GM13976 (cell line): ENCODE results near the gene DNAJB1.

Experiments
- DNase-seq: peaks from one replicate; pipeline ENCODE4 v3.0.0; 2012; ENCODE audit warnings: low spot score
- in situ Hi-C: fragments of 300-500 bp; cut with MboI; formaldehyde crosslinking; loops from one replicate; pipeline ENCODE4 v1.12.0; 2022; ENCODE audit warnings: low sequenced_read_pairs, mixed read lengths, inconsistent platforms; ENCODE audit not compliant: unreplicated experiment
- TF ChIP-seq, protein P1 (sequence below): IDR thresholded peaks from 2 replicates; pipeline ENCODE4 v1.5.1; 2012; ENCODE audit warnings: borderline replicate concordance, mild to moderate bottlenecking; ENCODE audit not compliant: insufficient read depth; ENCODE audit errors: extremely low read depth, missing control alignments, control extremely low read depth

The DNAJB1 gene

DNA sequence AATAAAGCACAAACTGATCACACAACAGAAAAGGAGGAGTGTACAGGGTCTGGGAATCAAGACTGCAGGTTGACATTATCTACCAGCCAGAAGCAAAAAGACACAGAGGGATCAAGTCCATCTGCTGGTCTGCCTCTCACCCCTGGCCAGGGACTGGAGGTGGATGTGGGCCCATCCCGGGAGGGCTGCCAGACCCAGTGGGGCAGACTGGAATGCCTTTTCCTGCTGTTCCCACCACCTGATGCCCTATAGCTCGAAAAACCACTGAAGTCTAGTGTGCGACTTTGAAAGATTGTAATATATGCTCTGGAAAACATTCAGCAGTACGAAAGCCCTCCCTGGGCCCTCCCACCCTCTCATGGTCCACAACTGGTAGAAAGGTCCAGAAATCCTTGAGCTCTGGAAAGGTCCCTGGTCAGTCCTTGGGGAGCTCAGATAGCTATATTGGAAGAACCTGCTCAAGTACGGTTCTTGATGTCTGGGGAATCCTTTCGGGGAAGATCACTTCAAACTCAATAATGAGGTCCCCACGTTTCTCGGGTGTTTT is 2.6 kb downstream of the DNAJB1 start:
- DNase-seq = no peak
- TF ChIP-seq, protein P1, sequence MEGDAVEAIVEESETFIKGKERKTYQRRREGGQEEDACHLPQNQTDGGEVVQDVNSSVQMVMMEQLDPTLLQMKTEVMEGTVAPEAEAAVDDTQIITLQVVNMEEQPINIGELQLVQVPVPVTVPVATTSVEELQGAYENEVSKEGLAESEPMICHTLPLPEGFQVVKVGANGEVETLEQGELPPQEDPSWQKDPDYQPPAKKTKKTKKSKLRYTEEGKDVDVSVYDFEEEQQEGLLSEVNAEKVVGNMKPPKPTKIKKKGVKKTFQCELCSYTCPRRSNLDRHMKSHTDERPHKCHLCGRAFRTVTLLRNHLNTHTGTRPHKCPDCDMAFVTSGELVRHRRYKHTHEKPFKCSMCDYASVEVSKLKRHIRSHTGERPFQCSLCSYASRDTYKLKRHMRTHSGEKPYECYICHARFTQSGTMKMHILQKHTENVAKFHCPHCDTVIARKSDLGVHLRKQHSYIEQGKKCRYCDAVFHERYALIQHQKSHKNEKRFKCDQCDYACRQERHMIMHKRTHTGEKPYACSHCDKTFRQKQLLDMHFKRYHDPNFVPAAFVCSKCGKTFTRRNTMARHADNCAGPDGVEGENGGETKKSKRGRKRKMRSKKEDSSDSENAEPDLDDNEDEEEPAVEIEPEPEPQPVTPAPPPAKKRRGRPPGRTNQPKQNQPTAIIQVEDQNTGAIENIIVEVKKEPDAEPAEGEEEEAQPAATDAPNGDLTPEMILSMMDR = no peak
- in situ Hi-C loops = no loop called here

DNA sequence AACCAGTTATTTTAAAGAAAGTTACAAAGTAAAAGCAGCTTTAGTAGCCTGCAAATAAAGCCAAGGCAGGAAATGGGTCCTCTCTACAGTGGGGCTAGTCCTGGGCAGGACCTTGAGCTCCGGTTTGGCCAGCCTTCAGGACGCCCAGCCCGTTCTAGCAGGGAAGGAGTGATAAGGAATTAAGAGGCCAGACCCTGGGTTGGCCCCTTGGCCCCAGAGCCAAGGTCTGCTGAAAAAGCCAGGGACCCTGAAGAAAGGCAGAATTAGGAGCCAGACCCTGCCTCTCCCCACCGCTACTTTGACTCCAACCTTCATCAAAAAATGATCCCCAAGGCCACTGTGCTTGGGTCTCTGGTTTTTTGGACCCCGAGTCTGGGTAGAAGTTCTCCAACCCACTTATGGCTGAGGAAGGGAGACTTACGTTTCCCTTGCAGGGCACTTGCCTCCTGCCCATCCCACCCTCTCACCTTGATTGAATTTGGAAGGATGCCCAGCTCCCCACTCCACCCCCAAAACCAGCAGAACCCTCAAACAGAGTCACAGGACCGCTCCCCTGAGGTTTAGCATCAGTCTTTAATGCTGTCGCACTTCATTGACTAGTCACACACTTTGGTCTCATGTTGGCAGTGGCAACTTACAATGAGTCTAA is 3.9 kb downstream of the DNAJB1 start:
- in situ Hi-C loops = no loop called here
- DNase-seq = no peak
- TF ChIP-seq, protein P1 = no peak

DNA sequence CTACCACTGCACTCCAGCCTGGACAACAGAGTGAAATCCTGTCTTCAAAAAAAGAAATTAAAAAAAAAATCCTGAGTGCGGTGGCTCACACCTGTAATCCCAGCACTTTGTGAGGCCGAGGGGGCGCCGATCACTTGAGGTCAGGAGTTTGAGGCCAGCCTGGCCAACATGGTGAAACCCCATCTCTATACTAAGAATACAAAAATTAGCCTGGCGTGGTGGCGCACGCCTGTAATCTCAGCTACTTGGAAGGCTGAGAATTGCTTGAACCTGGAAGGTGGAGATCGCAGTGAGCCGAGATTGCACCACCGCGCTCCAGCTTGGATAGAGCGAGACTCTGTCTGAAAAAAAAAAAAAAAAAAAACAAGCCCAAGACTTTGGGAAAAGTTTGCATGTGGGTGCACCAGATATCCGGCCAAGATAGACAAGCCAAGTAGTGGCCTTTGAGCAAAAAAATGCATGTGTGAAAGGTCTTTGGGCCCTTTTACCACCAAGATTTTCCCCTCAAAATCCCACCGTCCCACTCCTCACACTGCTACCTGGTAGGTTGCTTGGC is 5.7 kb downstream of the DNAJB1 start:
- DNase-seq = no peak
- TF ChIP-seq, protein P1 = no peak
- in situ Hi-C loops = no loop called here

DNA sequence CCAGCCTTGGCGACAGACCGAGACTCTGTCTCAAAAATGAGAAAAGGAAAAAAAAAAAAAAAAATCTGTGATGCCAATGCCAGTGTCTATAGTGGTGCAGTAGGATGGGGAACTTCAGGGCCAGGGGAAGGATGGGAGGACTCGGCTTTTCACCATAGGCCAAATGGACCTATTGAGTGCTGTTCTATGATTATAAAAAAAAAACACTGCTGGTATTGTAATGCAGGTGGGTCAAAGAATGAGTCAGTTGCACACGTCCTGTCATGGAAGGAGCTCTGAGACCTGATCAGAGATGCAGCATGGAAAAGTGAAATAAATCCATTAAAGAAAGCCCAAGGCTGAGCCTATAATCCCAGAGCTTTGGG is 7.0 kb downstream of the DNAJB1 start:
- in situ Hi-C loops = no loop called here
- TF ChIP-seq, protein P1 = no peak
- no peak for DNase-seq

DNA sequence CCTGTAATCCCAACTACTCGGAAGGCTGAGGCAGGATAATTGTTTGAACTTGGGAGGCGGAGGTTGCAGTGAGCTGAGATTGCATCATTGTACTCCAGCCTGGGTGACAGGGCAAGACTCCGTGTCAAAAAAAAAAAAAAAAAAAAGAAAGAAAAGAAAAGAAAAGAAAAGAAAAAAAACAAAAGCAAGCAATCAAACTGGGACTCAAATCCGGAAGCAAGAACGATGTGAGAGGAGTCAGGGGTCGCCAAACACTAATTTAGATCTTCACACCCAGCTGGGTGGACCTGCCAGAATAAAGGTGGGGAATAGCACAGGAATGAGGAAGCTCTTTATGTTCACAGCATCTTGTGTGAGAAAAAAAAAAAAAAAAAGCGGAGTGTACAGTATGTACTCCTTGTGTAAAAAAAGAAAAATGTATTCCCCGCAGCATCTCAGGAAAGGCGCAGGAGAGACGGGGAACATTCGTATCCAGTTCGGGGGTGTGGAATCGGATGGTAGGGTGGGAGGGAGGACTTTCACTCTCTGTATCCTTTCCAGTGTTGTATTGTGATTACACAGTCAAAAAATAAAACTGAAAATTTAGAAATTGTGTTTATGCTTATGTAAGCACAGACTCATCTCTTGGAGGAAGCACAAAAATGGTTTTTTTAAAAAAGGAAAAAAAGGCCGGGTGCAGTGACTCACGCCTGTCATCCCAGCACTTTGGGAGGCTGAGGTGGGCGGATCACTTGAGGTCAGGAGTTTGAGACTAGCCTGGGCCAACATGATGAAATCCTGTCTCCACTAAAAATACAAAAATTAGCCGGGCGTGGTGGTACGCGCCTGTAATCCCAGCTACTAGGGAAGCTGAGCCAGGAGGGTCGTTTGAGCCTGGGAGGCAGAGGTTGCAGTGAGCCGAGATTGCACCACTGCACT is 7.6 kb downstream of the DNAJB1 start:
- TF ChIP-seq, protein P1 = no peak
- DNase-seq = no peak
- in situ Hi-C loops = no loop called here

DNA sequence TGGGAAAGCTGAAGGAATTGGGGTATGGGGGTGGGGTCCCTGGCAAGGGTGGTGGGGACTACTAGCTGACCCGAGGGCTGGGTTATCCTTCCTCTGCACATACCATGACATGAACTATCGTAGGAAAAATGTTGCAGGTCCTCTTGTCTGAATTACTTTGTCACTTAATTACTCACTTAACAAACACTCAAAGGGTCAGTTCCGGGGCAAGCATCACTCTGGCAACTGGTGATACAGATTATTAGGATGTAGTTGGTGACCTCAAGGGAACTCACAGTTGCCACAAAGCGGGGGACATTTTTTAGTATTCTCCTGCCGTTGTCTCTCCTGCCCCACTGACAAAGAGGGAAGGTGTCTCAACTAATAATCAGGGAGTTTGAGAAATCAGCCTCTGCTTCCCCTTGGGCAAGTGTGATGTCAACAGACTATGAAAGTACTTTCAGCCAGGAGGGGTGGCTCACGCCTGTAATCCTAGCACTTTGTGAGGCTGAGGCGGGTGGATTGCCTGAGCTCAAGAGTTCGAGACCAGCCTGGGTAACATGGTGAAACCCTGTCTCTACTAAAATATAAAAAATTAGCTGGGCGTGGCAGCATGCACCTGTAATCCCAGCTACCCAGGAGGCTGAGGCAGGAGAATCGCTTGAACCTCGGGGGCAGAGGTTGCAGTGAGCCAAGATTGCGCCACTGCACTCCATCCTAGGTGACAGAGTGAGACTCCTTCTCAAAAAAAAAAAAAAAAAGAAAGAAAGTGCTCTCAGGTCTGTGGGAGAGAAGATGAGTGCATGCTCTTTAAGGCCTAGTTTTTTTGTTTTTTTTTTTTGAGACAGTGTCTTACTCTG is 10.3 kb downstream of the DNAJB1 start:
- DNase-seq = no peak
- TF ChIP-seq, protein P1 = no peak
- in situ Hi-C loops = no loop called here
